OCI-LY1 (cell line): Measurements from ENCODE around the gene USP6NL.

Experiments
- EZH2 ChIP-seq: fragments of 200-600 bp; sonication (generic), shearing (Covaris generic); IDR thresholded peaks from 2 replicates; pipeline ENCODE4 v1.8.0; 2017; ENCODE audit warnings: borderline replicate concordance, mixed run types, mild to moderate bottlenecking, antibody characterized with exemption, low read length, moderate library complexity, mixed read lengths
- TF ChIP-seq, protein P1 (sequence below): fragments of 200-600 bp; sonication (generic), shearing (Covaris generic); IDR thresholded peaks from 2 replicates; pipeline ENCODE4 v1.5.1; 2017; ENCODE audit warnings: mild to moderate bottlenecking, antibody characterized with exemption, low read length, moderate library complexity, mixed read lengths

GRCh38 chr10:11480687-11481086, 130.8 kb downstream of the USP6NL start:
- TF ChIP-seq, protein P1, sequence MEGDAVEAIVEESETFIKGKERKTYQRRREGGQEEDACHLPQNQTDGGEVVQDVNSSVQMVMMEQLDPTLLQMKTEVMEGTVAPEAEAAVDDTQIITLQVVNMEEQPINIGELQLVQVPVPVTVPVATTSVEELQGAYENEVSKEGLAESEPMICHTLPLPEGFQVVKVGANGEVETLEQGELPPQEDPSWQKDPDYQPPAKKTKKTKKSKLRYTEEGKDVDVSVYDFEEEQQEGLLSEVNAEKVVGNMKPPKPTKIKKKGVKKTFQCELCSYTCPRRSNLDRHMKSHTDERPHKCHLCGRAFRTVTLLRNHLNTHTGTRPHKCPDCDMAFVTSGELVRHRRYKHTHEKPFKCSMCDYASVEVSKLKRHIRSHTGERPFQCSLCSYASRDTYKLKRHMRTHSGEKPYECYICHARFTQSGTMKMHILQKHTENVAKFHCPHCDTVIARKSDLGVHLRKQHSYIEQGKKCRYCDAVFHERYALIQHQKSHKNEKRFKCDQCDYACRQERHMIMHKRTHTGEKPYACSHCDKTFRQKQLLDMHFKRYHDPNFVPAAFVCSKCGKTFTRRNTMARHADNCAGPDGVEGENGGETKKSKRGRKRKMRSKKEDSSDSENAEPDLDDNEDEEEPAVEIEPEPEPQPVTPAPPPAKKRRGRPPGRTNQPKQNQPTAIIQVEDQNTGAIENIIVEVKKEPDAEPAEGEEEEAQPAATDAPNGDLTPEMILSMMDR, result no peak
- no peak for TF ChIP-seq EZH2
